Astrocyte (in vitro differentiated cells and primary cell): ENCODE data around the gene RASAL1. TPM values are rescaled to one million over a fixed set of nuclear protein-coding genes. Genes with fewer than 3 reads are reported as not detected.
A peak's percentile ranks its signal among the peaks of the same experiment; 100 is the strongest.

Experiments used
- DNase-seq: peaks from one replicate; pipeline ENCODE4 v3.0.0-alpha.2; 2010; ENCODE audit warnings: low read depth
- FAIRE-seq: peaks from 2 replicates; lab custom pipeline; 2011; peaks lifted over from hg19 to GRCh38; lab: Jason Lieb, UNC
- H2AFZ ChIP-seq: 2 replicates; pipeline ENCODE4 v1.6.0; 2012; ENCODE audit warnings: low read depth, low read length, inconsistent platforms
- H3K27ac ChIP-seq: 2 replicates; pipeline ENCODE4 v1.5.1; 2011; ENCODE audit warnings: low read depth, low read length, inconsistent platforms
- H3K27me3 ChIP-seq: 2 replicates; pipeline ENCODE4 v1.6.0; 2011; ENCODE audit warnings: low read length, inconsistent platforms; ENCODE audit not compliant: insufficient read depth
- H3K36me3 ChIP-seq: 2 replicates; pipeline ENCODE4 v1.5.1; 2011; ENCODE audit warnings: low read length, inconsistent platforms; ENCODE audit not compliant: insufficient read depth
- H3K4me1 ChIP-seq: 2 replicates; pipeline ENCODE4 v1.5.1; 2011; ENCODE audit warnings: low read length, inconsistent platforms; ENCODE audit not compliant: insufficient read depth
- H3K4me2 ChIP-seq: 2 replicates; pipeline ENCODE4 v1.6.0; 2012; ENCODE audit warnings: low read length, inconsistent platforms
- H3K4me3 ChIP-seq: 2 replicates; pipeline ENCODE4 v1.5.1; 2011; ENCODE audit warnings: low read depth, mild to moderate bottlenecking, low read length, inconsistent platforms; ENCODE audit not compliant: insufficient read depth
- H3K79me2 ChIP-seq: 2 replicates; pipeline ENCODE4 v1.6.0; 2012; ENCODE audit warnings: mild to moderate bottlenecking, low read length, inconsistent platforms; ENCODE audit not compliant: insufficient read depth
- H3K9ac ChIP-seq: 2 replicates; pipeline ENCODE4 v1.6.0; 2012; ENCODE audit warnings: mild to moderate bottlenecking, low read length, inconsistent platforms
- H3K9me3 ChIP-seq: 2 replicates; pipeline ENCODE4 v1.5.1; 2012; ENCODE audit warnings: low read depth, mild to moderate bottlenecking, low read length, inconsistent platforms; ENCODE audit not compliant: insufficient read depth
- H4K20me1 ChIP-seq: 2 replicates; pipeline ENCODE4 v1.6.0; 2012; ENCODE audit warnings: low read length, inconsistent platforms; ENCODE audit not compliant: insufficient read depth
- H3K27ac Mint-ChIP-seq: one replicate; pipeline ENCODE4 v1.8.0; 2021; ENCODE audit warnings: mild to moderate bottlenecking, mixed read lengths; ENCODE audit not compliant: unreplicated experiment
- H3K27me3 Mint-ChIP-seq: one replicate; pipeline ENCODE4 v1.8.0; 2021; ENCODE audit warnings: low read depth, mixed read lengths; ENCODE audit not compliant: unreplicated experiment
- H3K36me3 Mint-ChIP-seq: one replicate; pipeline ENCODE4 v1.8.0; 2021; ENCODE audit warnings: low read depth, mixed read lengths; ENCODE audit not compliant: unreplicated experiment
- H3K4me1 Mint-ChIP-seq: one replicate; pipeline ENCODE4 v1.8.0; 2021; ENCODE audit warnings: low read depth, mixed read lengths; ENCODE audit not compliant: unreplicated experiment
- H3K4me3 Mint-ChIP-seq: one replicate; pipeline ENCODE4 v1.8.0; 2021; ENCODE audit warnings: mild to moderate bottlenecking, moderate library complexity, mixed read lengths; ENCODE audit not compliant: unreplicated experiment
- H3K9me3 Mint-ChIP-seq: one replicate; pipeline ENCODE4 v1.8.0; 2021; ENCODE audit warnings: mild to moderate bottlenecking, mixed read lengths; ENCODE audit not compliant: unreplicated experiment
- CTCF ChIP-seq: IDR thresholded peaks from 2 replicates; pipeline ENCODE4 v1.5.1; 2011; ENCODE audit warnings: low read depth, mild to moderate bottlenecking, inconsistent platforms, low read length, moderate library complexity; ENCODE audit not compliant: insufficient read depth
- EZH2 ChIP-seq: IDR thresholded peaks from 2 replicates; pipeline ENCODE4 v1.6.1; 2012; ENCODE audit warnings: mild to moderate bottlenecking, low read length, inconsistent platforms; ENCODE audit not compliant: insufficient read depth
- total RNA-seq: library from RNA; stranded (reverse); gene quantifications from 2 replicates; pipeline ENCODE4 v1.2.1, GENCODE V29; 2021

Gene RASAL1
- total RNA-seq, 1 donor from 2014 or later, result 0.48 TPM

GRCh38 chr12:113171543-113171942 lies 36.0 kb upstream of the RASAL1 start:
- Mint-ChIP-seq H3K9me3 (no peaks in the 10 kb centered on the region), H3K4me3 (no peak overlapping the region), H3K27ac (no peak overlapping the region), H3K4me1 (no peaks in the 10 kb centered on the region), H3K36me3 (peaks cover 18% of the 10 kb centered on the region), H3K27me3 (no peaks in the 10 kb centered on the region)
- no peaks in the 10 kb centered on the region for H3K79me2 ChIP-seq
- TF ChIP-seq CTCF (no peak), EZH2 (no peak)
- no peak overlapping the region for H3K4me3 ChIP-seq
- FAIRE-seq, result no peak
- no peak overlapping the region for H2AFZ ChIP-seq
- H3K27me3 ChIP-seq, result no peaks in the 10 kb centered on the region
- no peak overlapping the region for H3K4me2 ChIP-seq
- H3K27ac ChIP-seq, result no peak overlapping the region
- no peak overlapping the region for H3K9ac ChIP-seq
- H4K20me1 ChIP-seq, result peaks cover 28% of the 10 kb centered on the region
- H3K4me1 ChIP-seq, result no peaks in the 10 kb centered on the region
- DNase-seq, result no peak
- H3K36me3 ChIP-seq, result peaks cover 44% of the 10 kb centered on the region
- H3K9me3 ChIP-seq, result peaks cover under 1% of the 10 kb centered on the region

- peaks cover 19% of the 10 kb centered on the region for H3K36me3 Mint-ChIP-seq
- Histone ChIP-seq H4K20me1 (peaks cover 28% of the 10 kb centered on the region), H2AFZ (no peak overlapping the region), H3K4me1 (no peaks in the 10 kb centered on the region), H3K36me3 (peaks cover 47% of the 10 kb centered on the region), H3K27me3 (no peaks in the 10 kb centered on the region), H3K4me3 (no peak overlapping the region), H3K79me2 (no peaks in the 10 kb centered on the region), H3K27ac (no peak overlapping the region), H3K9me3 (no peaks in the 10 kb centered on the region), H3K9ac (no peak overlapping the region), H3K4me2 (no peak overlapping the region)
- H3K4me1 Mint-ChIP-seq, result no peaks in the 10 kb centered on the region
- TF ChIP-seq EZH2, result no peak
- no peak for TF ChIP-seq CTCF
- H3K4me3 Mint-ChIP-seq, result no peak overlapping the region
- DNase-seq (no peak), FAIRE-seq (no peak)
- no peaks in the 10 kb centered on the region for H3K9me3 Mint-ChIP-seq
- H3K27me3 Mint-ChIP-seq, result no peaks in the 10 kb centered on the region
- H3K27ac Mint-ChIP-seq, result peak overlapping the region; percentile 89
Measured at GRCh38 chr12:113170926-113171325, 35.4 kb upstream of the RASAL1 start.

- DNase-seq, result no peak
- Histone ChIP-seq H3K27me3 (no peaks in the 10 kb centered on the region), H3K4me1 (no peaks in the 10 kb centered on the region), H3K4me2 (no peak overlapping the region), H2AFZ (no peak overlapping the region), H4K20me1 (peaks cover 30% of the 10 kb centered on the region), H3K9ac (no peak overlapping the region), H3K27ac (no peak overlapping the region), H3K9me3 (no peaks in the 10 kb centered on the region), H3K4me3 (no peak overlapping the region), H3K79me2 (no peaks in the 10 kb centered on the region), H3K36me3 (peaks cover 47% of the 10 kb centered on the region)
- Mint-ChIP-seq H3K27me3 (no peaks in the 10 kb centered on the region), H3K4me1 (no peaks in the 10 kb centered on the region), H3K36me3 (peaks cover 21% of the 10 kb centered on the region), H3K9me3 (no peaks in the 10 kb centered on the region), H3K27ac (no peak overlapping the region), H3K4me3 (no peak overlapping the region)
- TF ChIP-seq EZH2 (no peak), CTCF (no peak)
- no peak for FAIRE-seq
Measured at GRCh38 chr12:113170457-113170856, 34.9 kb upstream of the RASAL1 start.
